HG03175 (cell line): ENCODE measurements around the gene NUPR1.
"Not testable (repeated sequence)": the region's sequence is repeated elsewhere in the genome, so short reads cannot be mapped to it uniquely, and the experiment has no call there.

ENCODE experiments used
- ATAC-seq: cut with Tn5 transposase; IDR thresholded peaks from one replicate; pipeline ENCODE4 v1.9.1; 2021; ENCODE audit warnings: mild to moderate bottlenecking, moderate library complexity; ENCODE audit not compliant: unreplicated experiment

The NUPR1 gene

GRCh38 chr16:28538733-28539596 lies at the start of gene NUPR1:
Gene NUPR1, minus strand, starts transcription at chr16:28538974. Its CDS starts 67 bp downstream, at chr16:28538907.
- ATAC-seq: no peak

- no peak for ATAC-seq
These were observed 48.6 kb upstream of the NUPR1 start for GRCh38 chr16:28587386-28587785.

- no peak for ATAC-seq
These were observed 47.7 kb upstream of the NUPR1 start for GRCh38 chr16:28586466-28586865.

GRCh38 chr16:28585674-28586073 lies 46.9 kb upstream of the NUPR1 start:
- ATAC-seq: no peak

- no peak for ATAC-seq
These were observed 42.0 kb upstream of the NUPR1 start for GRCh38 chr16:28580726-28581315.

- ATAC-seq: no peak
These were observed 36.8 kb upstream of the NUPR1 start for GRCh38 chr16:28575446-28576109.

GRCh38 chr16:28574925-28575324 lies 36.2 kb upstream of the NUPR1 start:
- no peak for ATAC-seq

GRCh38 chr16:28573738-28574718 lies 35.3 kb upstream of the NUPR1 start:
- ATAC-seq: no peak

GRCh38 chr16:28572696-28573510 lies 34.1 kb upstream of the NUPR1 start:
- no peak for ATAC-seq

- no peak for ATAC-seq
These were observed 31.4 kb upstream of the NUPR1 start for GRCh38 chr16:28569968-28570752.

- no peak for ATAC-seq
These were observed 30.2 kb upstream of the NUPR1 start for GRCh38 chr16:28569021-28569420.

- ATAC-seq: no peak
These were observed 28.5 kb upstream of the NUPR1 start for GRCh38 chr16:28567292-28567691.

GRCh38 chr16:28566233-28566925 lies 27.6 kb upstream of the NUPR1 start:
- ATAC-seq: not testable (repeated sequence)

GRCh38 chr16:28563218-28563617 lies 24.4 kb upstream of the NUPR1 start:
- ATAC-seq: no peak

- no peak for ATAC-seq
These were observed 23.4 kb upstream of the NUPR1 start for GRCh38 chr16:28562199-28562598.

- ATAC-seq: no peak
These were observed 22.9 kb upstream of the NUPR1 start for GRCh38 chr16:28561557-28562187.

- no peak for ATAC-seq
These were observed 19.7 kb upstream of the NUPR1 start for GRCh38 chr16:28558456-28558855.

GRCh38 chr16:28556914-28557320 lies 18.1 kb upstream of the NUPR1 start:
- no peak for ATAC-seq
